Gastrocnemius medialis (tissue), 4 donors: ENCODE results near the gene OR5L2. TPM values are rescaled to one million over a fixed set of nuclear protein-coding genes. Genes with fewer than 3 reads are reported as not detected.

Experiments used
- ATAC-seq, 2 donors: fragments of 150-250 bp; one replicate each; pipeline ENCODE4 v1.9.1; 2016
- DNase-seq, 2 donors: peaks; one replicate each; pipeline ENCODE4 v3.0.0-alpha.2; 2019
- H3K27ac ChIP-seq, 4 donors: fragments of 200-600 bp; sonication (generic); 1 replicate in 1 of 4; 2 replicates in 3 of 4; pipeline ENCODE4 v1.5.1; 2016 to 2018; ENCODE audit warnings: mild to moderate bottlenecking in 2 of 4, moderate library complexity in 1 of 4
- H3K27me3 ChIP-seq, 3 donors: fragments of 200-600 bp; sonication (generic) in 2 of 3; 1 replicate in 1 of 3; 2 replicates in 2 of 3; pipeline versions ENCODE4 v1.5.1 to v1.6.0; 2016 to 2019; ENCODE audit warnings: mild to moderate bottlenecking in 1 of 3, moderate library complexity in 1 of 3
- H3K36me3 ChIP-seq, 2 donors: fragments of 200-600 bp; sonication (generic) in 1 of 2; one replicate each; pipeline ENCODE4 v1.5.1; 2017 to 2018
- H3K4me1 ChIP-seq, 2 donors: fragments of 200-600 bp; sonication (generic) in 1 of 2; one replicate each; pipeline ENCODE4 v1.5.1; 2016 to 2017; ENCODE audit warnings: mild to moderate bottlenecking in 2 of 2
- H3K4me3 ChIP-seq, 4 donors: fragments of 200-600 bp; sonication (generic) in 3 of 4; 1 replicate in 1 of 4; 2 replicates in 3 of 4; pipeline ENCODE4 v1.5.1; 2016 to 2019; ENCODE audit warnings: mild to moderate bottlenecking in 2 of 4
- H3K9me3 ChIP-seq, 3 donors: fragments of 200-600 bp; sonication (generic) in 2 of 3; 1 replicate in 1 of 3; 2 replicates in 2 of 3; pipeline ENCODE4 v1.5.1; 2016 to 2019
- CTCF ChIP-seq, 5 experiments: fragments of 450-650 bp in 3 of 5; fragments of 200-600 bp in 2 of 5; sonication (generic) in 2 of 5; IDR thresholded peaks in 4 of 5; conservative IDR thresholded peaks in 1 of 5; 1 replicate in 4 of 5; 2 replicates in 1 of 5; pipeline ENCODE4 v1.5.1; 2016 to 2019; ENCODE audit warnings: antibody characterized with exemption in 5 of 5, mild to moderate bottlenecking in 3 of 5, moderate library complexity in 3 of 5
- POLR2A ChIP-seq, 2 donors: fragments of 450-650 bp; IDR thresholded peaks; one replicate each; pipeline ENCODE4 v1.6.1; 2017; ENCODE audit warnings: antibody characterized with exemption in 2 of 2, mild to moderate bottlenecking in 2 of 2, moderate library complexity in 2 of 2
- in situ Hi-C, 4 donors: fragments of 200-750 bp; cut with MboI; loops; one replicate each; pipeline versions ENCODE4 v1.15.0 to v1.8.0; 2017; ENCODE audit warnings: low sequenced_read_pairs in 4 of 4
- intact Hi-C: fragments of 100-400 bp; cut with DNase I; formaldehyde crosslinking; loops from one replicate; pipeline ENCODE4 v1.15.1; 2023; ENCODE audit warnings: low total_unique reads
- total RNA-seq, 4 donors: library from RNA; depleted of rRNA; stranded (reverse); fragments of >200 nt; gene quantifications; one replicate each; pipeline versions ENCODE4 v1.1.0 to v1.2.3, GENCODE V29; 2016

OR5L2 gene
- total RNA-seq, 4 donors from 2014 or later = not detected

- no peak for ATAC-seq
- no peaks in the 10 kb centered on the region for H3K4me1 ChIP-seq
- H3K27ac ChIP-seq = no peak within 1 kb of the TSS
- H3K27me3 ChIP-seq = no peaks in the 10 kb centered on the region
- no peaks in the 10 kb centered on the region for H3K36me3 ChIP-seq
- in situ Hi-C loops = no loop called here
- TF ChIP-seq CTCF (IDR thresholded peaks at IDR 0.05 in 4 of 5, conservative IDR thresholded peaks at IDR 0.05 in 1 of 5) (no peak), POLR2A (IDR thresholded peaks at IDR 0.05) (no peak)
- intact Hi-C loops = no loop called here
- no peaks in the 10 kb centered on the region for H3K9me3 ChIP-seq
- DNase-seq = no peak
- no peak within 1 kb of the TSS for H3K4me3 ChIP-seq
Observed at GRCh38 chr11:55811067-55811466, 16.0 kb upstream of the OR5L2 start, which contains the start of gene OR5L1. OR5L1 (plus strand) TSS chr11:55811367; CDS start chr11:55811467, 100 bp downstream.

- ATAC-seq = no peak
- in situ Hi-C loops (no loop called here), intact Hi-C loops (no loop called here)
- H3K27ac ChIP-seq = no peak within 1 kb of the TSS
- no peak for DNase-seq
- H3K36me3 ChIP-seq = no peaks in the 10 kb centered on the region
- no peaks in the 10 kb centered on the region for H3K27me3 ChIP-seq
- H3K9me3 ChIP-seq = no peaks in the 10 kb centered on the region
- no peak for TF ChIP-seq POLR2A (IDR thresholded peaks at IDR 0.05)
- no peak for TF ChIP-seq CTCF (IDR thresholded peaks at IDR 0.05 in 4 of 5, conservative IDR thresholded peaks at IDR 0.05 in 1 of 5)
- no peaks in the 10 kb centered on the region for H3K4me1 ChIP-seq
- no peak within 1 kb of the TSS for H3K4me3 ChIP-seq
Observed at GRCh38 chr11:55819330-55819729, 7.7 kb upstream of the OR5L2 start, which contains the start of gene OR5D18. OR5D18 (plus strand) TSS chr11:55819630; CDS start chr11:55819630, 0 bp downstream.

- Histone ChIP-seq H3K27me3 (no peaks in the 10 kb centered on the region), H3K4me1 (no peaks in the 10 kb centered on the region), H3K36me3 (no peaks in the 10 kb centered on the region), H3K4me3 (no peak within 1 kb of the TSS), H3K9me3 (no peaks in the 10 kb centered on the region), H3K27ac (no peak within 1 kb of the TSS)
- in situ Hi-C loops (no loop called here), intact Hi-C loops (no loop called here)
- no peak for ATAC-seq
- DNase-seq = no peak
- no peak for TF ChIP-seq POLR2A (IDR thresholded peaks at IDR 0.05)
- no peak for TF ChIP-seq CTCF (IDR thresholded peaks at IDR 0.05 in 4 of 5, conservative IDR thresholded peaks at IDR 0.05 in 1 of 5)
Observed at GRCh38 chr11:55838452-55838851, 11.4 kb downstream of the OR5L2 start, which contains the start of gene OR5D16. OR5D16 (plus strand) TSS chr11:55838752; CDS start chr11:55838752, 0 bp downstream.

GRCh38 chr11:55847453-55847852, 20.4 kb downstream of the OR5L2 start:
- in situ Hi-C loops (no loop called here), intact Hi-C loops (no loop called here)
- no peaks in the 10 kb centered on the region for H3K36me3 ChIP-seq
- H3K4me3 ChIP-seq = no peak overlapping the region
- no peak for TF ChIP-seq CTCF (IDR thresholded peaks at IDR 0.05 in 4 of 5, conservative IDR thresholded peaks at IDR 0.05 in 1 of 5)
- no peak for TF ChIP-seq POLR2A (IDR thresholded peaks at IDR 0.05)
- no peaks in the 10 kb centered on the region for H3K9me3 ChIP-seq
- no peak for DNase-seq
- no peak overlapping the region for H3K27ac ChIP-seq
- no peak for ATAC-seq
- H3K4me1 ChIP-seq = no peaks in the 10 kb centered on the region
- H3K27me3 ChIP-seq = no peaks in the 10 kb centered on the region

GRCh38 chr11:55849037-55849436, 22.0 kb downstream of the OR5L2 start:
- H3K4me1 ChIP-seq = no peaks in the 10 kb centered on the region
- no peaks in the 10 kb centered on the region for H3K36me3 ChIP-seq
- no peak overlapping the region for H3K4me3 ChIP-seq
- H3K27ac ChIP-seq = no peak overlapping the region
- no peaks in the 10 kb centered on the region for H3K27me3 ChIP-seq
- ATAC-seq (no peak), DNase-seq (no peak)
- no peaks in the 10 kb centered on the region for H3K9me3 ChIP-seq
- no peak for TF ChIP-seq CTCF (IDR thresholded peaks at IDR 0.05 in 4 of 5, conservative IDR thresholded peaks at IDR 0.05 in 1 of 5)
- no peak for TF ChIP-seq POLR2A (IDR thresholded peaks at IDR 0.05)
- in situ Hi-C loops (no loop called here), intact Hi-C loops (no loop called here)
